K562 (cell line): ENCODE measurements around the gene MYRIP. TPM values are rescaled to one million over a fixed set of nuclear protein-coding genes. Genes with fewer than 3 reads are reported as not detected.

ENCODE experiments used
- ETS2 ChIP-seq: IDR thresholded peaks from 2 replicates; pipeline ENCODE4 v1.6.1; 2016; ENCODE audit warnings: borderline replicate concordance, missing genetic modification characterization, mild to moderate bottlenecking, moderate library complexity, missing compliant biosample characterization; ENCODE audit not compliant: poor library complexity, severe bottlenecking
- RBM34 ChIP-seq: fragments of 200-400 bp; formaldehyde crosslinking; IDR thresholded peaks from 2 replicates; pipeline ENCODE4 v1.6.1; 2018; ENCODE audit warnings: low read length, borderline replicate concordance; ENCODE audit not compliant: insufficient read depth
- SMARCC2 ChIP-seq: fragments of 450-650 bp; IDR thresholded peaks from 2 replicates; pipeline ENCODE4 v1.6.1; 2017; ENCODE audit warnings: antibody characterized with exemption, moderate library complexity, mild to moderate bottlenecking, low read depth
- ZNF354B ChIP-seq: fragments of 250-450 bp; sonication (Bioruptor Pico); IDR thresholded peaks from 2 replicates; pipeline ENCODE4 v1.4.0; 2020
- ZNF518B ChIP-seq: fragments of 250-450 bp; sonication (Bioruptor Pico); IDR thresholded peaks from 2 replicates; pipeline ENCODE4 v1.5.0; 2021; ENCODE audit warnings: mild to moderate bottlenecking, moderate library complexity
- polyA plus RNA-seq, 8 experiments: library from polyadenylated mRNA; depleted of rRNA in 4 of 8; stranded (reverse) in 5 of 8; unstranded in 3 of 8; fragments of >200 nt; fragmentation: Nextera tagmentation in 2 of 8; fragmentation: Illumina TruSeq in 1 of 8; extraction: Ambion mirVana in 2 of 8; extraction: Trizol in 1 of 8; gene quantifications; 2 replicates each; pipeline versions ENCODE4 v1.2.1 to v1.2.3, GENCODE V29; 2011 to 2014; ENCODE audit warnings: inconsistent platforms in 1 of 8, missing spikeins in 1 of 8
- total RNA-seq, 7 experiments: library from RNA; depleted of rRNA in 6 of 7; stranded (reverse); fragments of >200 nt in 6 of 7; fragmentation: Illumina TruSeq in 2 of 7; extraction: Trizol in 2 of 7; gene quantifications; 2 replicates each; pipeline versions ENCODE4 v1.2.1 to v1.2.3, GENCODE V29; 2011 to 2021; ENCODE audit warnings: low replicate concordance in 1 of 7
- TF ChIP-seq, protein P1 (sequence below): fragments of 250-450 bp; sonication (Bioruptor Pico); IDR thresholded peaks from 2 replicates; pipeline ENCODE4 v1.9.0; 2021; ENCODE audit warnings: mild to moderate bottlenecking, inconsistent platforms
- TF ChIP-seq, protein P2 (sequence below): sonication (generic); formaldehyde crosslinking; IDR thresholded peaks from 2 replicates; pipeline ENCODE4 v1.8.0; 2022; ENCODE audit warnings: missing genetic modification reagents, mild to moderate bottlenecking, borderline replicate concordance
- TF ChIP-seq, protein P3 (sequence below): fragments of 200-800 bp; sonication (Bioruptor generic); IDR thresholded peaks from 2 replicates; pipeline ENCODE4 v1.6.1; 2017; ENCODE audit warnings: missing genetic modification characterization, missing compliant biosample characterization

Gene MYRIP
- total and polyA plus RNA-seq, 9 of the 15 experiments (the other 6 are each of a cell fraction or from before 2014, with no cell fraction given): 0.03 to 0.12 TPM; not detected in 7

GRCh38 chr3:40178012-40178594 lies 368.7 kb downstream of the MYRIP start (continued):
- TF ChIP-seq, protein P1, sequence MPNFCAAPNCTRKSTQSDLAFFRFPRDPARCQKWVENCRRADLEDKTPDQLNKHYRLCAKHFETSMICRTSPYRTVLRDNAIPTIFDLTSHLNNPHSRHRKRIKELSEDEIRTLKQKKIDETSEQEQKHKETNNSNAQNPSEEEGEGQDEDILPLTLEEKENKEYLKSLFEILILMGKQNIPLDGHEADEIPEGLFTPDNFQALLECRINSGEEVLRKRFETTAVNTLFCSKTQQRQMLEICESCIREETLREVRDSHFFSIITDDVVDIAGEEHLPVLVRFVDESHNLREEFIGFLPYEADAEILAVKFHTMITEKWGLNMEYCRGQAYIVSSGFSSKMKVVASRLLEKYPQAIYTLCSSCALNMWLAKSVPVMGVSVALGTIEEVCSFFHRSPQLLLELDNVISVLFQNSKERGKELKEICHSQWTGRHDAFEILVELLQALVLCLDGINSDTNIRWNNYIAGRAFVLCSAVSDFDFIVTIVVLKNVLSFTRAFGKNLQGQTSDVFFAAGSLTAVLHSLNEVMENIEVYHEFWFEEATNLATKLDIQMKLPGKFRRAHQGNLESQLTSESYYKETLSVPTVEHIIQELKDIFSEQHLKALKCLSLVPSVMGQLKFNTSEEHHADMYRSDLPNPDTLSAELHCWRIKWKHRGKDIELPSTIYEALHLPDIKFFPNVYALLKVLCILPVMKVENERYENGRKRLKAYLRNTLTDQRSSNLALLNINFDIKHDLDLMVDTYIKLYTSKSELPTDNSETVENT (CRISPR knock-in tag): no peak
- TF ChIP-seq ZNF354B (no peak), ZNF518B (no peak), SMARCC2 (no peak), RBM34 (no peak), ETS2 (tag) (no peak)
- TF ChIP-seq, protein P2, sequence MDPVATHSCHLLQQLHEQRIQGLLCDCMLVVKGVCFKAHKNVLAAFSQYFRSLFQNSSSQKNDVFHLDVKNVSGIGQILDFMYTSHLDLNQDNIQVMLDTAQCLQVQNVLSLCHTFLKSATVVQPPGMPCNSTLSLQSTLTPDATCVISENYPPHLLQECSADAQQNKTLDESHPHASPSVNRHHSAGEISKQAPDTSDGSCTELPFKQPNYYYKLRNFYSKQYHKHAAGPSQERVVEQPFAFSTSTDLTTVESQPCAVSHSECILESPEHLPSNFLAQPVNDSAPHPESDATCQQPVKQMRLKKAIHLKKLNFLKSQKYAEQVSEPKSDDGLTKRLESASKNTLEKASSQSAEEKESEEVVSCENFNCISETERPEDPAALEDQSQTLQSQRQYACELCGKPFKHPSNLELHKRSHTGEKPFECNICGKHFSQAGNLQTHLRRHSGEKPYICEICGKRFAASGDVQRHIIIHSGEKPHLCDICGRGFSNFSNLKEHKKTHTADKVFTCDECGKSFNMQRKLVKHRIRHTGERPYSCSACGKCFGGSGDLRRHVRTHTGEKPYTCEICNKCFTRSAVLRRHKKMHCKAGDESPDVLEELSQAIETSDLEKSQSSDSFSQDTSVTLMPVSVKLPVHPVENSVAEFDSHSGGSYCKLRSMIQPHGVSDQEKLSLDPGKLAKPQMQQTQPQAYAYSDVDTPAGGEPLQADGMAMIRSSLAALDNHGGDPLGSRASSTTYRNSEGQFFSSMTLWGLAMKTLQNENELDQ (CRISPR knock-in tag): no peak
- TF ChIP-seq, protein P3, sequence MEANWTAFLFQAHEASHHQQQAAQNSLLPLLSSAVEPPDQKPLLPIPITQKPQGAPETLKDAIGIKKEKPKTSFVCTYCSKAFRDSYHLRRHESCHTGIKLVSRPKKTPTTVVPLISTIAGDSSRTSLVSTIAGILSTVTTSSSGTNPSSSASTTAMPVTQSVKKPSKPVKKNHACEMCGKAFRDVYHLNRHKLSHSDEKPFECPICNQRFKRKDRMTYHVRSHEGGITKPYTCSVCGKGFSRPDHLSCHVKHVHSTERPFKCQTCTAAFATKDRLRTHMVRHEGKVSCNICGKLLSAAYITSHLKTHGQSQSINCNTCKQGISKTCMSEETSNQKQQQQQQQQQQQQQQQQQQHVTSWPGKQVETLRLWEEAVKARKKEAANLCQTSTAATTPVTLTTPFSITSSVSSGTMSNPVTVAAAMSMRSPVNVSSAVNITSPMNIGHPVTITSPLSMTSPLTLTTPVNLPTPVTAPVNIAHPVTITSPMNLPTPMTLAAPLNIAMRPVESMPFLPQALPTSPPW: no peak
